ENCODE data around the gene CLECL1.

The CLECL1 gene

DNA sequence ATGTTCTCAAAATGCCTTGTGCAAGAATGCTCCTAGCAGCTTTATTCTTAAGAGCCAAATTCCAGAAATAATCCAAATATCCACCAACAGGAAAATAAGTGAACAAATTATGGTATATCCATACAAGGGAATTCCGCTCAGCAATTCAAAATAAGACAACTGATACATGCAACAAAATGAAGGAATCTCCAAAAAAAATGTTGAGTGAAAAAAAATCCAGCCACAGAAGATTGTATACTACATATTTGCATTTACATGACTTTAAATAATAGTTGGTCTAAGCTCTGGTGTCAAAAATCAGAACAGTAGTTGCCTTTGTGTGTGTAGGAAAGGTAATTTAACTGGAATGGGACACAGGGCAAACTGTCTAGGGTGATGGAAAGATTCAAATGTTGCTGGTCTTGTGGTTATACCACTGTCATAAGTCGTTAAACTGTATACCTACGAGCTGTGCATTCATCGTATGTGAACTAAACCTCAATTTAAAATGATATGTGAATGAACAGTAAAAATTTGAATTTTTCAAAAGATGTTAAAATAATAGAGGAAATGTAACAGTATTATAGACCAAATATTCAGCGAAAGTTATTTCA is 24.6 kb upstream of the CLECL1 start:
- H3K27ac Mint-ChIP-seq (ENCODE audit: low read depth), result peak overlapping the region; percentile 96
- H3K9me3 Mint-ChIP-seq, result no peaks in the 10 kb centered on the region
- no peaks in the 10 kb centered on the region for H3K27me3 Mint-ChIP-seq
- DNase-seq (ENCODE audit: low spot score in 2 of 2) (no peak), ATAC-seq (replicated peaks; ENCODE audit: extremely low read depth, poor library complexity, severe bottlenecking) (no peak)
- H3K36me3 Mint-ChIP-seq (ENCODE audit: insufficient read depth), result peaks cover 87% of the 10 kb centered on the region
- H3K4me1 Mint-ChIP-seq, result peaks cover 87% of the 10 kb centered on the region
- peak overlapping the region; percentile 93 for H3K4me3 Mint-ChIP-seq

DNA sequence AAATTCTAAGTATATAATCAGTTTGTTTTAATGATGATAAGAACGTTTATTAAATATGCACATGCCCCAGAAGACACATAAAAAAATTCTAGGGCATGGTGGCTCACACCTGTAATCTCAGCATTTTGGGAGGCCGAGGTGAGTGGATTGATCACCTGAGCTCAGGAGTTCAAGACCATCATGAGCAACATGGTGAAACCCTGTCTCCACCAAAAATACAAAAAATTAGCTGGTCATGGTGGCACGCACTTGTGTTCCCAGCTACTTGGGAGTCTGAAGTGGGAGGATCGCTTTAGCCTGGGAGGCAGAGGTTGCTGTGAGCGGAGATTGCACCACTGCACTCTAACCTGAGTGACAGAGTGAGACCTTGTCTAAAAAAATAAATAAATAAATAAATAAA is 23.8 kb upstream of the CLECL1 start:
- Mint-ChIP-seq H3K9me3 (no peaks in the 10 kb centered on the region), H3K4me1 (peaks cover 81% of the 10 kb centered on the region), H3K27ac (ENCODE audit: low read depth) (peak overlapping the region; percentile 96), H3K36me3 (ENCODE audit: insufficient read depth) (peaks cover 90% of the 10 kb centered on the region), H3K4me3 (peak overlapping the region; percentile 93), H3K27me3 (no peaks in the 10 kb centered on the region)
- DNase-seq (ENCODE audit: low spot score in 2 of 2), result no peak
- no peak for ATAC-seq (replicated peaks; ENCODE audit: extremely low read depth, poor library complexity, severe bottlenecking)

DNA sequence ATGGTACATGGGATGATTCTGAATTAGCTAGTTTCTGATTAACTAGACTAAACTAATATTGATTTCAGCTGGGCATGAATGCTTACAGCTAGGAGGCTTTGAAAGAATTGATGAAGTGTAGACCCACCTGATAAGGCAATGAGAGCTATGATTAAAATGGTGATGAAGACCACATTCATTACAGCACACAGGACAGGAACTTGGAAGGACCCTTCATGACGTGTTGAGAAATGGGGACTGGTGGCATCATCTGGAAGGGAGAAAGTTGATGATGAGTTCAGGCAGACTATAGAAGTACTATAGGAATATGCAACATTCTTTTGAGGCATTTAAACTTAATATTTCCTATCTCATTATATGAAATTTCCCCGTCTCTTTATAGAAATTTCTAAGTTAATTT is 23.3 kb upstream of the CLECL1 start:
- Mint-ChIP-seq H3K27me3 (no peaks in the 10 kb centered on the region), H3K27ac (ENCODE audit: low read depth) (peak overlapping the region; percentile 96), H3K36me3 (ENCODE audit: insufficient read depth) (peaks cover 89% of the 10 kb centered on the region), H3K4me1 (peaks cover 79% of the 10 kb centered on the region), H3K4me3 (peak overlapping the region; percentile 38), H3K9me3 (no peaks in the 10 kb centered on the region)
- DNase-seq (ENCODE audit: low spot score in 2 of 2) (no peak), ATAC-seq (replicated peaks; ENCODE audit: extremely low read depth, poor library complexity, severe bottlenecking) (no peak)

DNA sequence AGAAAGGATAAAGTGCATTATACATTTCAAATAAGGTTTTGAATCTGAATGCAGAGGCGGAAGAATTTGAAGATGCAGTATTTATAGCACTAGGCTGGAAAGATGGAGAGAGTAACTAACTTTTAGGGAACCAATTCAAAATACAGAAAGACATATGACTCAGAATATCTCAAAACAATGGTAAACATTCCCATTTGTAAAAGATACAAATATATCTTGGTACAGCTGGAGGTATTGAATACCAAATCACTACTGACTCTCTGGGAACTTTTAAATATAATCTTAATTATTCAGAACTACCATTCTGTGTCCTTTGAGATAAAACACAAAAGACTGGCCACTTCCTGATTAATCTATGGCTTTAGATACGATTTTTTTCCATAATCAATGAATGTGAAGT is 22.7 kb upstream of the CLECL1 start:
- Mint-ChIP-seq H3K9me3 (no peaks in the 10 kb centered on the region), H3K36me3 (ENCODE audit: insufficient read depth) (peaks cover 85% of the 10 kb centered on the region), H3K4me1 (peaks cover 76% of the 10 kb centered on the region), H3K4me3 (peak overlapping the region; percentile 53), H3K27me3 (no peaks in the 10 kb centered on the region), H3K27ac (ENCODE audit: low read depth) (peak overlapping the region; percentile 84)
- DNase-seq (ENCODE audit: low spot score in 2 of 2), result no peak
- no peak for ATAC-seq (replicated peaks; ENCODE audit: extremely low read depth, poor library complexity, severe bottlenecking)

DNA sequence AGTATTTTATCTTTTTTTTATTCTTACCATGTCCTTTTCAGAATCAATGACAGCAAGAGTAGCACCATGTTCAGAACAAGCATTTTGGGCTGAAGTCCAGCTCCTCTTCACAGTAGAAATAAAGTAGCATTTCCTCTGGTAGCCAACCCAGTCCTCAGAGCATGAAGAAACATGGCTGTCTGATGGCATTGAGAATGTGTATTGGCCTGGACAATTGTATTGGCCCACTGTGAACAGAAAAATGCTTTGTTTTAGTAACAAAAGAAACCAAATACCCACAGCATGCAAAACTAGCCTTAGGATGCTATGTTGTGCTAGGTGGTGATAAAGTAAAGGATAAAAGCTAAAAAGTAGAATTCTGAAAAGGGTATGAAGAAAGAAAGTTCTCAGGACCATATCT is 22.1 kb upstream of the CLECL1 start:
- H3K9me3 Mint-ChIP-seq, result no peaks in the 10 kb centered on the region
- H3K27me3 Mint-ChIP-seq, result no peaks in the 10 kb centered on the region
- H3K4me3 Mint-ChIP-seq, result peak overlapping the region; percentile 53
- H3K4me1 Mint-ChIP-seq, result peaks cover 74% of the 10 kb centered on the region
- peak overlapping the region; percentile 84 for H3K27ac Mint-ChIP-seq (ENCODE audit: low read depth)
- DNase-seq (ENCODE audit: low spot score in 2 of 2) (no peak), ATAC-seq (replicated peaks; ENCODE audit: extremely low read depth, poor library complexity, severe bottlenecking) (no peak)
- H3K36me3 Mint-ChIP-seq (ENCODE audit: insufficient read depth), result peaks cover 80% of the 10 kb centered on the region

DNA sequence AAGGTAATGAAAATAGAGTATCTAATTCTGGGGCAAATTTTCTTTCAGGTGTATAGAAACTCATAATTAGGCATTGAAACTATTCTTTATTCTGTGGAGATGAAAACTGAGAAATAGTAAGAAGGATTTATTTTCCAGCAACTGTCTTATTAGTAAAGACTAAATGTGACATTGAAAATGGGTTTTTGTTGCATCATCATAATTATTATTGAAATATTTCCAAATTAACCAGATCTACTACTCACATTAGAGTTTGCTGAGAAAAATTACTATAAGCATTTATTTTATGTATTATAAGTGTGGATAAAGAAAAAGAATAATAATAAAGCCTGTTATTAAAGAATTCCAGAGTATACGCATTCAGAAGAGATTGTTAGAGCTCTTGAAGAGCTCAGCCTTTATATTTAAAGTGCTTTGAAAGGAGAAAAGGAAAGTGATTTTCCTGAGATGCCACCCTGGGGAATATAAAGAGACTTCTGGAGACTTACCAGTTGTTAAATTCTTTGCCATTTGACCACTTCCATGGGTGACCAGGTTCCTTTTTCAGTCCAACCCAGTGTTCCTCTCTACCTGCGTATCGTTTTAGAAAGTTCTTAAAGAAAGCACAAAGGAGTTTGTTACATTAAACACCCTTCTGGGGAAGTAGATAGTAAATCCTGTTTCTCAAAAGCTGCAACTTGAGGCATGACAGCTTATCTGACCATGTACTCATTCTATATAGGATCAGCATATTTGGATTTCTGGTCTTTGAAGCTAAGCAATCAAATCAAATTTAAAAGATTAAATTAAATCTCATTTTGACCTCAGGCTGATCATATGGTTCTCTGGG is 21.4 kb upstream of the CLECL1 start:
- Mint-ChIP-seq H3K27me3 (no peaks in the 10 kb centered on the region), H3K4me1 (peaks cover 68% of the 10 kb centered on the region), H3K27ac (ENCODE audit: low read depth) (peak overlapping the region; percentile 84), H3K9me3 (no peaks in the 10 kb centered on the region), H3K4me3 (no peak overlapping the region), H3K36me3 (ENCODE audit: insufficient read depth) (peaks cover 73% of the 10 kb centered on the region)
- DNase-seq (ENCODE audit: low spot score in 2 of 2), result no peak
- ATAC-seq (replicated peaks; ENCODE audit: extremely low read depth, poor library complexity, severe bottlenecking), result no peak

DNA sequence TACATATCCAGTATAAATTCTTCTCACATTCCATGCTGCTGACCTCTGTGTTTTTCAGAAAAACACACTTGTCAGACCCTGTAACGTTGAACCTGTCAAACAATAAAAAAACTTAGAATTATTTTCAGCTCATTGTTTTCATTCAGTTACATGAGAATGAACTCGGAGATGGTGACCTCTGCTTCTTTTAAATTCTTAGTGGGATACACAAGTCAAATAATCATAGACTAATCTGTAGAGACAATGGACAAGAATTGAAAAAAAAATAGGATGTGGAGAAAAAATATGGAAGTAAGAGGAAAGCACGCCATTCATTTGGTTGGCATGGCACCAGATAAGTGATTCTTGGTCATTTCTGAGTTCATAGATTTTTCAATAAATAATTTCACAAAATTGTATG is 20.6 kb upstream of the CLECL1 start:
- no peak for ATAC-seq (replicated peaks; ENCODE audit: extremely low read depth, poor library complexity, severe bottlenecking)
- Mint-ChIP-seq H3K4me3 (peak overlapping the region; percentile 28), H3K36me3 (ENCODE audit: insufficient read depth) (peaks cover 66% of the 10 kb centered on the region), H3K4me1 (peaks cover 61% of the 10 kb centered on the region), H3K27ac (ENCODE audit: low read depth) (peak overlapping the region; percentile 58), H3K27me3 (no peaks in the 10 kb centered on the region), H3K9me3 (no peaks in the 10 kb centered on the region)
- no peak for DNase-seq (ENCODE audit: low spot score in 2 of 2)

DNA sequence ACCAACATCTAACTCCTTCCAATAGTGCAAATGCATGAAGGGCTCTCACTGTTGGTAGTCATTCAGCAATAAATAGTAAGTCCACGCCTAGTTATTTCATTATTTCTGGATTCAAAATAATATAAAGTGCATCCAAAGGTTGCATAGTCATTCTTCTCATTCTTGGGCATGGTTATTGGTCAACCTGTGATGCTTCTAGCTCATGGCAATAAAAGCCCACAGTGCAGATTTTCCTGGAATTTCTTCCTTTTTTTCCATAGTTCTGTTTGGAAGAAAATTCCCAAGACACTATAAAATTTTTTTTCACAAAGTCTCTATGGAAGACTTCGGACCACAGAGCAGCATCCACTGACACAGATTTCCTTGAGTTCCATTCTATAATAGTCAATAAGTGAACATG is 20.2 kb upstream of the CLECL1 start:
- DNase-seq (ENCODE audit: low spot score in 2 of 2), result no peak
- no peaks in the 10 kb centered on the region for H3K27me3 Mint-ChIP-seq
- ATAC-seq (replicated peaks; ENCODE audit: extremely low read depth, poor library complexity, severe bottlenecking), result no peak
- peaks cover 58% of the 10 kb centered on the region for H3K4me1 Mint-ChIP-seq
- H3K36me3 Mint-ChIP-seq (ENCODE audit: insufficient read depth), result peaks cover 62% of the 10 kb centered on the region
- H3K9me3 Mint-ChIP-seq, result no peaks in the 10 kb centered on the region
- H3K27ac Mint-ChIP-seq (ENCODE audit: low read depth), result peak overlapping the region; percentile 58
- peak overlapping the region; percentile 28 for H3K4me3 Mint-ChIP-seq

DNA sequence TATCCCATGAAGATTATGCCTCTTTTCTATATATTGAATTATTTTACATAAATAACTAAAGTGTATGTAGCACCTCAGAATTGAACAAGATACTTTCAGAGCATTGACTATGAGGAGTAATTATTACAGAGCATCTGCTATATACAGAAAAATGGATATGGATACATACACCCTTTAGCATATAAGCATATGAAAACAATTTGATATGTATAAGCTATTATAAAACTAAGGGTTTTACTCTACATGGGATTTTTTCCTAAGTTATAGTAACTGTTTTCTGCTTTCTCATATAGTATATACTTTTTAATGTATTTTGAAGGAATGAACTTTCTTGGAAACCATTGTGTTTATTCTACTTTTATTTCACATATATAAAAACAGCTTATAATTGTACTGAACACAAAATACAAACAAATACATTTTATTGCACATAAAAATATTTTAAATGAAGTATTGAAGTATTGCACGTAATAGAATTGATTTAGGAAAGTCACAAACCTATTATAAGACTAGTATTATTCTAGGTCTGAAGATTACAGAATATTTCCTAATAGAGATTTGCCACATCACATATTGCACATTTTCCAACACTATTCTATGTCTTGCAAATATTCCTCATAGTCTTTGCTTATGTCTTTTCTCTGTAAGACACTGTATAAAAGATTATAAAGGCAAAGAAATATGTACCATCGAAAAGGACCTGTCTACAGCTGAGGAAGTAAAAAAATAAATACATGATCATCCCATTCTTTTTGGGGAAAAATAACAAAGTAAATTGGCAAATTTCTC is 19.4 kb upstream of the CLECL1 start:
- no peak for DNase-seq (ENCODE audit: low spot score in 2 of 2)
- H3K4me1 Mint-ChIP-seq, result peaks cover 51% of the 10 kb centered on the region
- peak; percentile 26 for ATAC-seq (replicated peaks; ENCODE audit: extremely low read depth, poor library complexity, severe bottlenecking)
- peaks cover 55% of the 10 kb centered on the region for H3K36me3 Mint-ChIP-seq (ENCODE audit: insufficient read depth)
- peak overlapping the region; percentile 57 for H3K4me3 Mint-ChIP-seq
- H3K9me3 Mint-ChIP-seq, result no peaks in the 10 kb centered on the region
- no peaks in the 10 kb centered on the region for H3K27me3 Mint-ChIP-seq
- H3K27ac Mint-ChIP-seq (ENCODE audit: low read depth), result peak overlapping the region; percentile 88

DNA sequence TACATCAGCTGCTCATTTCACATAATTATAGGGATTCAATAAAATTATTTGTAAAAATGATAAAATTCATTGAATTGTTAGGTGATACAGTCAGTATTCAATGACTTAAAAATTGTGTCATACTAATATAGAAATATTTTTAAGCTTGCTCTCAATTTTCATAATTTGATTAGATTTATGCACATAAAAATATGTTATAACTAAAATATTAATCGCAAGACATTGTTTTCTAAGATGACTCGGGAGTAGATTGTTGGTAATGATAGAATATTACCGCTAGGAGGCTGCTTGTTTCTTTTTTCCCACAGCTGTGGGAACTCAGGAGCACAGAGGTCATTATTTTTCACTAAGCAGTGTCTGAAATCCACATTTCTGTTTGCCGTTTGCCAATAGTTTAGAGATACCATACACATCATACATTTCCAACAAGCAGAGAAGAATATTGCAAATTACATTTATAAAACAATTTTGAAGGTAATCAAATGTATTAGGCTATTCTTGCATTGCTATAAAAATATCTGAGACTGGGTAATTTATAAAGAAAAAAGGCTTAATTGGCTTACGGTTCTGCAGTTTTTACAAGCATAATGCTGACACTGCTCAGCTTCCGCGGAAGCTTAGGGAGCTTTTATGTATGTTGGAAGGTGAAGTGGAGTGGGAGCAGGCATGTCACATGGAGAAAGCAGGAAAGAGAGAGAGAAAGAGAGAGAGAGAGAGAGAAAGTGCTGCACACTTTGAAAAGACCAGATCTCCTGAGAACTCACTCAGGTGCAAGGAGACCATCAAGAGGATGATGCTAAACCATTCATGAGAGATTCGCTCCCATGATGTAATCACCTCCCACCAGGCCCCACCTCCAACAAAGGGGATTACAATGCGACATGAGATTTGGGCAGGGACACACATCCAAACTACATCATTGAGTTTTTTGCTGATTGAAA is 18.6 kb upstream of the CLECL1 start:
- Mint-ChIP-seq H3K4me3 (peak overlapping the region; percentile 57), H3K9me3 (no peaks in the 10 kb centered on the region), H3K27me3 (no peaks in the 10 kb centered on the region), H3K27ac (ENCODE audit: low read depth) (peak overlapping the region; percentile 88), H3K36me3 (ENCODE audit: insufficient read depth) (peaks cover 47% of the 10 kb centered on the region), H3K4me1 (peaks cover 42% of the 10 kb centered on the region)
- no peak for DNase-seq (ENCODE audit: low spot score in 2 of 2)
- ATAC-seq (replicated peaks; ENCODE audit: extremely low read depth, poor library complexity, severe bottlenecking), result peak; percentile 37

DNA sequence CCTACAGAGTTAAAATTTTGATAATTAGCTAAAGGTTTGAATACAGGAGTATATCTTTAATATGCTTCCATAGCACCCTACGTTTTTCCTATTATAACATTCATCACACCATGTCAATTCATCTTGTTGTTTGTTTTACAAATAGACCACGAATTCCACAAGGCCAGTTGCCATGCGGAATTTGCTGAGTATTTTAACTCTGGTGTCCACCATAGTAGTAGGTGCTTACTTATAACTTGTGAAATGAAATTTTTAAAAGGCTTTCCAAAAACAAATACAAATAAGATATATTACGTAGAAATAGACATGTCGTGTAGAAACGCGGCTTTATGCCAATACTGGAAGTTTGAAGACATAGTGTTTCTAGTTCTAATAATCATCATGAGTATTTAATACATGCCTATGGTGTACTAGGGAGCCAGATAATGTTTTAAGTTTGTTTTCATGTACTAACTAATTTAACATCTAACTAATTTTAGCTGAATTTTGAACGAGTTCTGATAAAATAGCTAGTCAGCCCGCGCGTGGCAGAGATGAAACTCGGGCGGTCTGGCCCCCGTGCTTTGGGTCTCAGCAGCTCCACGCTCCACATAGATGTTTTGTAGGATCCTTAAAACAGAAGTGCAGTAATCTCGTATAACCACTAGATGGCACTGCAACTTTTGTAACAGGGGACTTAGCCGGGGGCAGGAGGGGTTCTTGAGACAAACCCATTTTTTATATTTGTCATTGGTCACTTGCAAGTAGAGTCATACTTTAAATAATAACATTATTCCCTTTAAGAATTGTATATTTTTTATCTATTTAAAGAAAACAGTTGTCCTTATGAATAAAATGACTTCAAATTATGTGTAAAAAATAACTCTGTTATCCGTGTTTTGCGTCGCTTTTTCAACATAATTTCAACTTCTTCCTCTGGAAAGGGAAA is 17.6 kb upstream of the CLECL1 start:
- Mint-ChIP-seq H3K4me1 (peaks cover 35% of the 10 kb centered on the region), H3K4me3 (no peak overlapping the region), H3K9me3 (no peaks in the 10 kb centered on the region), H3K27me3 (no peaks in the 10 kb centered on the region), H3K36me3 (ENCODE audit: insufficient read depth) (peaks cover 41% of the 10 kb centered on the region), H3K27ac (ENCODE audit: low read depth) (peak overlapping the region; percentile 19)
- ATAC-seq (replicated peaks; ENCODE audit: extremely low read depth, poor library complexity, severe bottlenecking) (no peak), DNase-seq (ENCODE audit: low spot score in 2 of 2) (peak in 1 of 2 donors; percentile 42)

Measured in central memory CD8-positive, alpha-beta T cell (primary cell).